Transverse colon (tissue), 4 donors: ENCODE results near the gene GTF2I. TPM values are rescaled to one million over a fixed set of nuclear protein-coding genes. Genes with fewer than 3 reads are reported as not detected.

ENCODE experiments used
- DNase-seq: peaks from one replicate; pipeline ENCODE4 v3.0.0-alpha.2; 2019
- H3K27ac ChIP-seq, 4 donors: fragments of 200-600 bp; sonication (generic); 2 replicates each; pipeline ENCODE4 v1.5.1; 2016 to 2018; ENCODE audit warnings: inconsistent platforms in 4 of 4
- H3K27me3 ChIP-seq: fragments of 200-600 bp; sonication (generic); 2 replicates; pipeline ENCODE4 v1.5.1; 2017; ENCODE audit warnings: inconsistent platforms
- H3K36me3 ChIP-seq, 4 donors: fragments of 200-600 bp; sonication (generic); 2 replicates each; pipeline ENCODE4 v1.5.1; 2017 to 2019; ENCODE audit warnings: inconsistent platforms in 4 of 4
- H3K4me1 ChIP-seq, 4 donors: fragments of 200-600 bp; sonication (generic); 2 replicates each; pipeline ENCODE4 v1.5.1; 2017 to 2020; ENCODE audit warnings: inconsistent platforms in 4 of 4
- H3K4me3 ChIP-seq, 4 donors: fragments of 200-600 bp; sonication (generic); 1 replicate in 1 of 4; 2 replicates in 3 of 4; pipeline versions ENCODE4 v1.5.1 to v1.6.1; 2017 to 2019; ENCODE audit warnings: inconsistent platforms in 4 of 4
- H3K9me3 ChIP-seq, 2 donors: fragments of 200-600 bp; sonication (generic); 2 replicates each; pipeline ENCODE4 v1.5.1; 2017 to 2019; ENCODE audit warnings: inconsistent platforms in 2 of 2
- EP300 ChIP-seq: sonication (generic); formaldehyde crosslinking; IDR thresholded peaks from one replicate; pipeline ENCODE4 v1.6.1; 2017; ENCODE audit warnings: antibody characterized with exemption, low read depth
- POLR2A ChIP-seq: fragments of 450-650 bp; IDR thresholded peaks from one replicate; pipeline ENCODE4 v1.6.1; 2016; ENCODE audit warnings: antibody characterized with exemption, mild to moderate bottlenecking, moderate library complexity
- POLR2AphosphoS5 ChIP-seq, 3 donors: sonication (generic); formaldehyde crosslinking; IDR thresholded peaks; one replicate each; pipeline ENCODE4 v1.6.1; 2016; ENCODE audit warnings: antibody characterized with exemption in 3 of 3
- WGBS, 2 donors: methylation state at CpG; one replicate each; pipeline ENCODE4 v1.1.5; 2018; ENCODE audit warnings: low coverage in 1 of 2; 5-methylcytosine and 5-hydroxymethylcytosine counted together
- in situ Hi-C, 4 donors: fragments of 200-750 bp; cut with MboI; loops; one replicate each; pipeline versions ENCODE4 v1.15.0 to v1.15.1; 2017; ENCODE audit warnings: low sequenced_read_pairs in 3 of 4, low pct_ligation_motif_present in 1 of 4, low pct_unique_long_range_greater_than_20kb in 1 of 4
- intact Hi-C: fragments of 100-400 bp; cut with DNase I; formaldehyde crosslinking; loops from one replicate; pipeline ENCODE4 v1.15.1; 2023; ENCODE audit warnings: low total_unique reads
- total RNA-seq, 4 donors: library from RNA; depleted of rRNA; stranded (reverse); fragments of >200 nt; gene quantifications; one replicate each; pipeline ENCODE4 v1.1.0, GENCODE V29; 2016
- TF ChIP-seq, protein P1 (sequence below), 5 experiments: fragments of 200-600 bp in 3 of 5; fragments of 450-650 bp in 2 of 5; sonication (generic) in 3 of 5; IDR thresholded peaks; 1 replicate in 2 of 5; 2 replicates in 3 of 5; pipeline ENCODE4 v1.5.1; 2016 to 2017; ENCODE audit warnings: antibody characterized with exemption in 5 of 5, inconsistent platforms in 3 of 5, mild to moderate bottlenecking in 2 of 5, moderate library complexity in 1 of 5

GTF2I gene
- total RNA-seq, 4 donors from 2014 or later: 90.5 to 216 (median 139) TPM

GRCh38 chr7:74627661-74628411 is 29.7 kb upstream of the GTF2I start:
- 27% methylated on average over 8 to 12 of the region's 12 CpGs for WGBS, 2 donors
- no peaks in the 10 kb centered on the region for H3K27me3 ChIP-seq
- H3K9me3 ChIP-seq: no peaks in the 10 kb centered on the region
- H3K4me3 ChIP-seq: no peak overlapping the region
- in situ Hi-C loops: no loop called here
- intact Hi-C loops: no loop called here
- H3K4me1 ChIP-seq: peaks cover 0 to 11% (median 9%) of the 10 kb centered on the region in 4 donors
- H3K36me3 ChIP-seq: no peaks in the 10 kb centered on the region
- peak; percentile 66 for DNase-seq
- H3K27ac ChIP-seq: peak overlapping the region; percentile 15 to 43 (median 36)
- TF ChIP-seq POLR2A: no peak

DNA sequence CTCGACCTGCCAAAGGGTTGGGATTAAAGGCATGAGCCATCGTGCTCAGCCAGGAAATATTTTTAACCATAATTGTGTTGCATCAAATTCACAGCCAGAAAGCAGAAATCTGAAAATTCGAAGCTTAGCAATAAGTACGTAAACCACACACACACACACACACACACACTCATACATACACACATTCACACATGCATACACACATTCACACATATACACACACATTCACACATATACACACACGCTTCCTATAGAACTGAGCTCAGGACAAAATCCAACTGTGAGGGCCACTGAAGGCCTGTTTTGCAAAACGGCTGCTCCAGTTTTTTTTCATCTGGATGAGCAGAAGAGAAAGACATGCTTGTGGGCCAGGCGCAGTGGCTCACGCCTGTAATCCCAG is 25.0 kb upstream of the GTF2I start:
- no peaks in the 10 kb centered on the region for H3K9me3 ChIP-seq
- WGBS, 2 donors: 81 to 90% methylated on average over 2 to 8 of the region's 8 CpGs
- H3K4me1 ChIP-seq: peaks cover 5 to 38% (median 28%) of the 10 kb centered on the region in 4 donors
- no peak overlapping the region for H3K4me3 ChIP-seq
- in situ Hi-C loops: no loop called here
- no peaks in the 10 kb centered on the region for H3K27me3 ChIP-seq
- intact Hi-C loops: no loop called here
- DNase-seq: no peak
- TF ChIP-seq POLR2A (no peak), POLR2AphosphoS5 (IDR thresholded peaks at IDR 0.05) (no peak), EP300 (no peak)
- TF ChIP-seq, protein P1, sequence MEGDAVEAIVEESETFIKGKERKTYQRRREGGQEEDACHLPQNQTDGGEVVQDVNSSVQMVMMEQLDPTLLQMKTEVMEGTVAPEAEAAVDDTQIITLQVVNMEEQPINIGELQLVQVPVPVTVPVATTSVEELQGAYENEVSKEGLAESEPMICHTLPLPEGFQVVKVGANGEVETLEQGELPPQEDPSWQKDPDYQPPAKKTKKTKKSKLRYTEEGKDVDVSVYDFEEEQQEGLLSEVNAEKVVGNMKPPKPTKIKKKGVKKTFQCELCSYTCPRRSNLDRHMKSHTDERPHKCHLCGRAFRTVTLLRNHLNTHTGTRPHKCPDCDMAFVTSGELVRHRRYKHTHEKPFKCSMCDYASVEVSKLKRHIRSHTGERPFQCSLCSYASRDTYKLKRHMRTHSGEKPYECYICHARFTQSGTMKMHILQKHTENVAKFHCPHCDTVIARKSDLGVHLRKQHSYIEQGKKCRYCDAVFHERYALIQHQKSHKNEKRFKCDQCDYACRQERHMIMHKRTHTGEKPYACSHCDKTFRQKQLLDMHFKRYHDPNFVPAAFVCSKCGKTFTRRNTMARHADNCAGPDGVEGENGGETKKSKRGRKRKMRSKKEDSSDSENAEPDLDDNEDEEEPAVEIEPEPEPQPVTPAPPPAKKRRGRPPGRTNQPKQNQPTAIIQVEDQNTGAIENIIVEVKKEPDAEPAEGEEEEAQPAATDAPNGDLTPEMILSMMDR (IDR thresholded peaks at IDR 0.05): no peak
- no peak overlapping the region for H3K27ac ChIP-seq
- no peaks in the 10 kb centered on the region for H3K36me3 ChIP-seq

GRCh38 chr7:74633451-74633921 is 24.0 kb upstream of the GTF2I start:
- 44 to 66% methylated on average over 1 to 9 of the region's 9 CpGs for WGBS, 2 donors
- H3K4me1 ChIP-seq: peaks cover 5 to 28% (median 21%) of the 10 kb centered on the region in 4 donors
- intact Hi-C loops (no loop called here), in situ Hi-C loops (no loop called here)
- H3K4me3 ChIP-seq: no peak overlapping the region
- H3K27ac ChIP-seq: no peak overlapping the region
- DNase-seq: peak; percentile 23
- no peaks in the 10 kb centered on the region for H3K27me3 ChIP-seq
- TF ChIP-seq EP300: no peak
- TF ChIP-seq POLR2A: no peak
- TF ChIP-seq, protein P1 (IDR thresholded peaks at IDR 0.05): no peak
- TF ChIP-seq POLR2AphosphoS5 (IDR thresholded peaks at IDR 0.05): no peak
- H3K9me3 ChIP-seq: no peaks in the 10 kb centered on the region
- no peaks in the 10 kb centered on the region for H3K36me3 ChIP-seq

DNA sequence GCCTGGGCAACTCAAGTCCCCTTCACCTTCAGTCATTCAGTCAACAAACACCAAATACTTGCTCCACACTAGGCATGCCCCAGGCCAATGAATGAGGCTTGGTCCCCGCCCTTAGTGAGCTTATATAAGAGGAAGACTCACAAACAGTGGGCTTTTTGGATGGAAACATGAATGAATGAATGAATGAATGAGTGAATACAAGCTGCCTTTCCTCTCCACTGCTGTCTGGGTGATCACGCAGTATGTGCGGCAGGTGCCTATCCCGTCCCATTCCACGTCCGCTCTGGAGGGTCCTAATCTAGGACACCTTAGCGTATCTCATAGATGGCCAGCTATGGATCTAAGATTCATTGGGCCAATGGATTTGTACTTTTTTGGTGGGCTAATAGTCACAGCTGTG is 19.8 kb upstream of the GTF2I start:
- Histone ChIP-seq H3K4me1 (peaks cover 5 to 27% (median 21%) of the 10 kb centered on the region in 4 donors), H3K27ac (no peak overlapping the region), H3K9me3 (no peaks in the 10 kb centered on the region), H3K36me3 (no peaks in the 10 kb centered on the region), H3K27me3 (no peaks in the 10 kb centered on the region), H3K4me3 (no peak overlapping the region)
- in situ Hi-C loops: no loop called here
- WGBS, 2 donors: 96 to 99% methylated on average over 7 of the region's 7 CpGs
- intact Hi-C loops: no loop called here
- no peak for DNase-seq
- TF ChIP-seq, protein P1 (IDR thresholded peaks at IDR 0.05): no peak
- TF ChIP-seq EP300: no peak
- TF ChIP-seq POLR2AphosphoS5 (IDR thresholded peaks at IDR 0.05): no peak
- no peak for TF ChIP-seq POLR2A
